Measurements from ENCODE around the gene GIMAP5. TPM values are rescaled to one million over a fixed set of nuclear protein-coding genes. Genes with fewer than 3 reads are reported as not detected.

The GIMAP5 gene
- total RNA-seq, 1 donor from 2014 or later, result 0.16 TPM

DNA sequence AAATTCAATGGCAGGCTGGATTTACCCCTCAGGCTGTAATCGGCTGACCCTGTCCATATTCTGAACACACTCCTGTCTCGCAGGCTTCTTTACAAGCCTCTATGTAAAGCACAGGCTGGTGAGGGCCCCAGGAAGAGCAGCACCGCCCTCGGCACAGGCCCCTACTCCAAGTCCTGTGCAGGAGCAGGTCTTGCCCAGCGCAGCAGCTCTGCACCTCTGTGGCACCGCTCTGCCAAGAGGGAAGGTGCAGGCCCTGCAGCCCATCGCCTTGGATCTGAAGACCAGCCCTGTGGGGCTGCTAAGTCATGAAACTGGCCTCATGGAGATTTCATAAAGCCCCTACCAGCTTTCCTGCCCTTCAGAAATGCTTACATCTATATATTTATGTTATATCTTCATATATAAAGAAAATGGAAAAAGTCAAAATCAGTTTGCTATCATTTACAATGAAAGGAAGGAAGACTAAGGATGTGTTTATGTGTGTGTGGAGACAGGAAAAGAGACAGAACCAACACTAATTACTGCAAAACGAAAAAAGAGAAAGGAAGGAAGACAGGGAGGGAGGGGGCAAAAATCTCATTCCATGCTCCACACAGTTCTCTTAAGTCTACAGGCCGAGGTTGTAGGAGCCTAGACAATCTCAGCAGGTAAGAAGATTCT is 53.3 kb downstream of the GIMAP5 start:
- Mint-ChIP-seq H3K4me3 (no peak overlapping the region), H3K9me3 (no peaks in the 10 kb centered on the region), H3K36me3 (ENCODE audit: low read depth) (no peaks in the 10 kb centered on the region), H3K4me1 (peaks cover 7% of the 10 kb centered on the region), H3K27me3 (peaks cover 10% of the 10 kb centered on the region), H3K27ac (no peak overlapping the region)
- no peak for ATAC-seq (ENCODE audit: low read depth)
- DNase-seq, result no peak
- ChIA-PET POLR2A (no interaction called here), CTCF (no interaction called here)
- TF ChIP-seq, protein P1, sequence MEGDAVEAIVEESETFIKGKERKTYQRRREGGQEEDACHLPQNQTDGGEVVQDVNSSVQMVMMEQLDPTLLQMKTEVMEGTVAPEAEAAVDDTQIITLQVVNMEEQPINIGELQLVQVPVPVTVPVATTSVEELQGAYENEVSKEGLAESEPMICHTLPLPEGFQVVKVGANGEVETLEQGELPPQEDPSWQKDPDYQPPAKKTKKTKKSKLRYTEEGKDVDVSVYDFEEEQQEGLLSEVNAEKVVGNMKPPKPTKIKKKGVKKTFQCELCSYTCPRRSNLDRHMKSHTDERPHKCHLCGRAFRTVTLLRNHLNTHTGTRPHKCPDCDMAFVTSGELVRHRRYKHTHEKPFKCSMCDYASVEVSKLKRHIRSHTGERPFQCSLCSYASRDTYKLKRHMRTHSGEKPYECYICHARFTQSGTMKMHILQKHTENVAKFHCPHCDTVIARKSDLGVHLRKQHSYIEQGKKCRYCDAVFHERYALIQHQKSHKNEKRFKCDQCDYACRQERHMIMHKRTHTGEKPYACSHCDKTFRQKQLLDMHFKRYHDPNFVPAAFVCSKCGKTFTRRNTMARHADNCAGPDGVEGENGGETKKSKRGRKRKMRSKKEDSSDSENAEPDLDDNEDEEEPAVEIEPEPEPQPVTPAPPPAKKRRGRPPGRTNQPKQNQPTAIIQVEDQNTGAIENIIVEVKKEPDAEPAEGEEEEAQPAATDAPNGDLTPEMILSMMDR (IDR thresholded peaks at IDR 0.05), result no peak
- intact Hi-C loops (cut with micrococcal nuclease), result no loop called here

GRCh38 chr7:150791304-150791703 is 54.1 kb downstream of the GIMAP5 start:
- H3K4me3 Mint-ChIP-seq, result no peak overlapping the region
- intact Hi-C loops (cut with micrococcal nuclease), result no loop called here

GRCh38 chr7:150791746-150792452 is 54.7 kb downstream of the GIMAP5 start:
- ATAC-seq (ENCODE audit: low read depth) (no peak), DNase-seq (no peak)
- Mint-ChIP-seq H3K27ac (no peak overlapping the region), H3K4me1 (peaks cover 7% of the 10 kb centered on the region), H3K27me3 (peaks cover 13% of the 10 kb centered on the region), H3K9me3 (peaks cover 4% of the 10 kb centered on the region), H3K4me3 (no peak overlapping the region), H3K36me3 (ENCODE audit: low read depth) (no peaks in the 10 kb centered on the region)
- intact Hi-C loops (cut with micrococcal nuclease), result no loop called here
- CTCF ChIA-PET, result no interaction called here
- POLR2A ChIA-PET, result no interaction called here
- TF ChIP-seq, protein P1 (IDR thresholded peaks at IDR 0.05), result no peak

More at GRCh38 chr7:150791304-150791703, 54.1 kb downstream of the GIMAP5 start:
- ATAC-seq (ENCODE audit: low read depth) (no peak), DNase-seq (no peak)
- CTCF ChIA-PET, result no interaction called here
- Mint-ChIP-seq H3K27me3 (peaks cover 13% of the 10 kb centered on the region), H3K27ac (no peak overlapping the region), H3K36me3 (ENCODE audit: low read depth) (no peaks in the 10 kb centered on the region), H3K9me3 (peaks cover 4% of the 10 kb centered on the region), H3K4me1 (peaks cover 7% of the 10 kb centered on the region)
- TF ChIP-seq, protein P1 (IDR thresholded peaks at IDR 0.05), result no peak
- POLR2A ChIA-PET, result no interaction called here

Other genes with a start within 250 kb of the GIMAP5 start
- gene GIMAP7, start 222.5 kb upstream of the GIMAP5 start, total RNA-seq, result 0.39 TPM in 1 of 2 replicates, not detected in the other
- 0.29 and 0.40 TPM in 2 replicates for gene GIMAP4, start 170.0 kb upstream of the GIMAP5 start, total RNA-seq
- 0.17 and 0.35 TPM in 2 replicates for gene GIMAP6, start 105.0 kb upstream of the GIMAP5 start, total RNA-seq
- gene GIMAP2, start 51.7 kb upstream of the GIMAP5 start, total RNA-seq, result 19.5 and 21.7 TPM in 2 replicates
- 0.29 and 0.89 TPM in 2 replicates for gene GIMAP1, start 20.8 kb upstream of the GIMAP5 start, total RNA-seq
- 0.47 TPM in 1 of 2 replicates, not detected in the other for gene TMEM176B, start 62.9 kb downstream of the GIMAP5 start, total RNA-seq
- not detected in 2 replicates for gene TMEM176A, start 63.4 kb downstream of the GIMAP5 start, total RNA-seq
- not detected in 2 replicates for gene AOC1, start 115.1 kb downstream of the GIMAP5 start, total RNA-seq
- gene KCNH2, start 240.9 kb downstream of the GIMAP5 start, total RNA-seq, result 0.12 and 0.29 TPM in 2 replicates